Lower leg skin (tissue), 3 donors: Measurements from ENCODE around the gene CCNQ.

Source experiments
- POLR2A ChIP-seq, 2 donors: fragments of 450-650 bp; IDR thresholded peaks; one replicate each; pipeline ENCODE4 v1.6.1; 2016 to 2017; ENCODE audit warnings: antibody characterized with exemption in 2 of 2, mild to moderate bottlenecking in 1 of 2, moderate library complexity in 1 of 2
- TF ChIP-seq, protein P1 (sequence below), 3 donors: fragments of 450-650 bp; IDR thresholded peaks; one replicate each; pipeline ENCODE4 v1.5.1; 2016; ENCODE audit warnings: antibody characterized with exemption in 3 of 3, mild to moderate bottlenecking in 3 of 3, moderate library complexity in 2 of 3

DNA sequence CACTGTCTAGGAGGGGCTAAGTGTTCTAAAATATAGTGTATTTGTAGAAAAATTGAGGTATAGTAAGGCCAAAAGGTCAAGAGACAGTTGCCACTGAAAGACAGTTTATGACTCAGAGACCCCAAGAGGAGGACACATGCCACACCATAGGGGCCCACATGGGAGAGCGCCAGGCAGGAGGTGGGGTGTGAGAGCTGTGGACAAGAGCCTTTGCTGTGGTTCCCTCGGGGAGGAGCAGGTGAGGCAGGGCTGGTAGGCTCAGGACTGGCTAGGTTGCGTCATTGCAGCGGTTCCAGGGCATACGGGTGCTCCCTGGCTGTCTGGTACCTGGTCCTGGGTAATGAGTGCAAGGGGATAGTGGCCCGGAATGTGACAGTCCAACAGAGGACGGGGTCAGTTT, 37.6 kb downstream of the CCNQ start:
- no peak for TF ChIP-seq POLR2A (IDR thresholded peaks at IDR 0.05)
- TF ChIP-seq, protein P1, sequence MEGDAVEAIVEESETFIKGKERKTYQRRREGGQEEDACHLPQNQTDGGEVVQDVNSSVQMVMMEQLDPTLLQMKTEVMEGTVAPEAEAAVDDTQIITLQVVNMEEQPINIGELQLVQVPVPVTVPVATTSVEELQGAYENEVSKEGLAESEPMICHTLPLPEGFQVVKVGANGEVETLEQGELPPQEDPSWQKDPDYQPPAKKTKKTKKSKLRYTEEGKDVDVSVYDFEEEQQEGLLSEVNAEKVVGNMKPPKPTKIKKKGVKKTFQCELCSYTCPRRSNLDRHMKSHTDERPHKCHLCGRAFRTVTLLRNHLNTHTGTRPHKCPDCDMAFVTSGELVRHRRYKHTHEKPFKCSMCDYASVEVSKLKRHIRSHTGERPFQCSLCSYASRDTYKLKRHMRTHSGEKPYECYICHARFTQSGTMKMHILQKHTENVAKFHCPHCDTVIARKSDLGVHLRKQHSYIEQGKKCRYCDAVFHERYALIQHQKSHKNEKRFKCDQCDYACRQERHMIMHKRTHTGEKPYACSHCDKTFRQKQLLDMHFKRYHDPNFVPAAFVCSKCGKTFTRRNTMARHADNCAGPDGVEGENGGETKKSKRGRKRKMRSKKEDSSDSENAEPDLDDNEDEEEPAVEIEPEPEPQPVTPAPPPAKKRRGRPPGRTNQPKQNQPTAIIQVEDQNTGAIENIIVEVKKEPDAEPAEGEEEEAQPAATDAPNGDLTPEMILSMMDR (IDR thresholded peaks at IDR 0.05) = no peak
